CD14-positive monocyte (primary cell): ENCODE measurements around the gene RTN1. TPM values are rescaled to one million over a fixed set of nuclear protein-coding genes. Genes with fewer than 3 reads are reported as not detected.

Experiments used
- DNase-seq, 3 donors: peaks; one replicate each; pipeline ENCODE4 v3.0.0-alpha.2; 2011 to 2022
- H2AFZ ChIP-seq: 2 replicates; pipeline ENCODE4 v1.6.0; 2012; ENCODE audit warnings: mild to moderate bottlenecking, low read depth, low read length, inconsistent platforms; ENCODE audit not compliant: insufficient read depth, poor library complexity, severe bottlenecking
- H3K27ac ChIP-seq, 2 donors: 1 replicate in 1 of 2; 2 replicates in 1 of 2; pipeline ENCODE4 v1.5.1; 2012 to 2013; ENCODE audit warnings: low read length in 2 of 2, control low read depth in 1 of 2, inconsistent platforms in 1 of 2, low read depth in 1 of 2, mild to moderate bottlenecking in 1 of 2
- H3K27me3 ChIP-seq, 2 donors: one replicate each; pipeline versions ENCODE4 v1.6.0 to v1.6.1; 2011 to 2013; ENCODE audit warnings: low read length in 2 of 2; ENCODE audit not compliant: control insufficient read depth in 2 of 2, insufficient read depth in 2 of 2
- H3K36me3 ChIP-seq, 2 donors: replicated peaks in 1 of 2; 1 replicate in 1 of 2; 2 replicates in 1 of 2; pipeline versions ENCODE4 v1.5.1 to v1.6.1; 2012 to 2013; ENCODE audit warnings: low read length in 2 of 2, control low read depth in 1 of 2, inconsistent platforms in 1 of 2, mild to moderate bottlenecking in 1 of 2; ENCODE audit not compliant: insufficient read depth in 2 of 2, control insufficient read depth in 1 of 2
- H3K4me1 ChIP-seq, 2 donors: 1 replicate in 1 of 2; 2 replicates in 1 of 2; pipeline versions ENCODE4 v1.5.1 to v1.6.1; 2012 to 2013; ENCODE audit warnings: low read length in 2 of 2, control low read depth in 1 of 2, inconsistent platforms in 1 of 2, mild to moderate bottlenecking in 1 of 2, moderate library complexity in 1 of 2; ENCODE audit not compliant: insufficient read depth in 2 of 2, control insufficient read depth in 1 of 2
- H3K4me2 ChIP-seq: replicated peaks from 2 replicates; pipeline ENCODE3; 2012; ENCODE audit warnings: low read length, moderate library complexity, mild to moderate bottlenecking; ENCODE audit not compliant: poor library complexity, severe bottlenecking; ENCODE audit errors: extremely low read depth
- H3K4me3 ChIP-seq, 3 experiments: fragments of 200-600 bp in 1 of 3; sonication (generic) in 1 of 3; replicated peaks in 1 of 3; 1 replicate in 2 of 3; 2 replicates in 1 of 3; pipeline ENCODE4 v1.5.1; 2011 to 2013; ENCODE audit warnings: low read length in 3 of 3, mild to moderate bottlenecking in 3 of 3, control low read depth in 2 of 3, low read depth in 2 of 3, inconsistent platforms in 1 of 3, moderate library complexity in 1 of 3
- H3K79me2 ChIP-seq: 2 replicates; pipeline ENCODE4 v1.6.0; 2012; ENCODE audit warnings: mild to moderate bottlenecking, control low read depth, inconsistent platforms, low read length, moderate library complexity; ENCODE audit not compliant: insufficient read depth
- H3K9ac ChIP-seq: 2 replicates; pipeline ENCODE4 v1.6.0; 2017; ENCODE audit warnings: low read length, mild to moderate bottlenecking; ENCODE audit not compliant: insufficient read depth, poor library complexity, severe bottlenecking
- H3K9me3 ChIP-seq, 2 donors: replicated peaks in 1 of 2; 1 replicate in 1 of 2; 2 replicates in 1 of 2; pipeline versions ENCODE4 v1.5.1 to v1.6.1; 2012 to 2013; ENCODE audit warnings: low read length in 2 of 2, control low read depth in 1 of 2; ENCODE audit not compliant: control insufficient read depth in 1 of 2, insufficient read depth in 1 of 2
- H4K20me1 ChIP-seq: 2 replicates; pipeline ENCODE4 v1.6.0; 2012; ENCODE audit warnings: mild to moderate bottlenecking, low read length, control low read depth, moderate library complexity; ENCODE audit not compliant: insufficient read depth
- H3K27ac Mint-ChIP-seq, 7 donors: one replicate each; pipeline ENCODE4 v1.8.0; 2020; ENCODE audit warnings: mild to moderate bottlenecking in 7 of 7, mixed read lengths in 7 of 7, moderate library complexity in 6 of 7, inconsistent platforms in 2 of 7
- H3K27me3 Mint-ChIP-seq, 3 donors: one replicate each; pipeline ENCODE4 v1.8.0; 2021 to 2022; ENCODE audit warnings: low read depth in 3 of 3, mild to moderate bottlenecking in 3 of 3, mixed read lengths in 3 of 3, moderate library complexity in 3 of 3, inconsistent platforms in 1 of 3
- H3K36me3 Mint-ChIP-seq, 2 donors: one replicate each; pipeline ENCODE4 v1.8.0; 2020; ENCODE audit warnings: mixed read lengths in 2 of 2, inconsistent platforms in 1 of 2, mild to moderate bottlenecking in 1 of 2
- H3K4me1 Mint-ChIP-seq: one replicate; pipeline ENCODE4 v1.8.0; 2020; ENCODE audit warnings: mild to moderate bottlenecking, mixed read lengths
- H3K4me3 Mint-ChIP-seq, 2 donors: one replicate each; pipeline ENCODE4 v1.8.0; 2020; ENCODE audit warnings: mild to moderate bottlenecking in 2 of 2, mixed read lengths in 2 of 2, moderate library complexity in 1 of 2
- H3K9me3 Mint-ChIP-seq, 7 donors: one replicate each; pipeline ENCODE4 v1.8.0; 2020 to 2022; ENCODE audit warnings: mixed read lengths in 7 of 7, mild to moderate bottlenecking in 6 of 7, moderate library complexity in 6 of 7, inconsistent platforms in 2 of 7
- CTCF ChIP-seq: fragments of 200-600 bp; IDR thresholded peaks from one replicate; pipeline ENCODE4 v1.8.0; 2022; ENCODE audit warnings: antibody characterized with exemption, mild to moderate bottlenecking
- WGBS: methylation state at CpG from one replicate; pipeline ENCODE4 v1.1.5; 2013; ENCODE audit warnings: missing lambda C conversion rate; ENCODE audit not compliant: insufficient coverage; 5-methylcytosine and 5-hydroxymethylcytosine counted together
- intact Hi-C, 2 donors: fragments of 100-400 bp; cut with micrococcal nuclease; formaldehyde crosslinking; loops; one replicate each; pipeline versions ENCODE4 v1.15.0 to v1.15.1; 2023
- polyA plus RNA-seq, 3 donors: library from polyadenylated mRNA; depleted of rRNA in 1 of 3; unstranded in 2 of 3; stranded (reverse) in 1 of 3; fragments of 300-500 nt in 2 of 3; fragments of >200 nt in 1 of 3; fragmentation: Illumina TruSeq in 2 of 3; gene quantifications; 1 replicate in 2 of 3; 2 replicates in 1 of 3; pipeline ENCODE4 v1.2.3, GENCODE V29; 2012 to 2021

Gene RTN1
- polyA plus RNA-seq, 3 donors: 40.2 to 75.1 (median 55.0) TPM

GRCh38 chr14:59566296-59566695, 304.3 kb downstream of the RTN1 start:
- intact Hi-C loops: no loop called here
- no CpG with 5 or more reads among the region's 1 CpG for WGBS
- H3K9me3 Mint-ChIP-seq: peaks cover 0 to 2% (median 0%) of the 10 kb centered on the region in 7 donors

GRCh38 chr14:59565087-59565486, 305.5 kb downstream of the RTN1 start:
- Histone ChIP-seq H3K36me3 (no peaks in the 10 kb centered on the region), H3K9ac (no peak overlapping the region), H3K27me3 (no peaks in the 10 kb centered on the region), H3K4me1 (no peaks in the 10 kb centered on the region), H3K4me2 (no peak overlapping the region), H3K4me3 (no peak overlapping the region), H4K20me1 (no peaks in the 10 kb centered on the region), H2AFZ (no peak overlapping the region), H3K79me2 (no peaks in the 10 kb centered on the region), H3K27ac (no peak overlapping the region), H3K9me3 (no peaks in the 10 kb centered on the region)
- Mint-ChIP-seq H3K4me1 (peaks cover 2% of the 10 kb centered on the region), H3K36me3 (no peaks in the 10 kb centered on the region), H3K27ac (no peak overlapping the region), H3K4me3 (no peak overlapping the region), H3K27me3 (peaks cover 0 to 4% (median 0%) of the 10 kb centered on the region in 3 donors), H3K9me3 (peaks cover 0 to 2% (median 0%) of the 10 kb centered on the region in 7 donors)
- WGBS: 83% methylated on average over 1 of the region's 1 CpG
- no peak for DNase-seq
- intact Hi-C loops: no loop called here
- no peak for TF ChIP-seq CTCF

More at GRCh38 chr14:59566296-59566695, 304.3 kb downstream of the RTN1 start:
- no peak overlapping the region for H3K9ac ChIP-seq
- no peak overlapping the region for H3K27ac ChIP-seq
- no peak overlapping the region for H3K4me3 Mint-ChIP-seq
- H3K27me3 ChIP-seq: no peaks in the 10 kb centered on the region
- peaks cover 2% of the 10 kb centered on the region for H3K4me1 Mint-ChIP-seq
- no peaks in the 10 kb centered on the region for H3K36me3 ChIP-seq
- no peak overlapping the region for H2AFZ ChIP-seq
- no peaks in the 10 kb centered on the region for H3K9me3 ChIP-seq
- no peaks in the 10 kb centered on the region for H3K36me3 Mint-ChIP-seq
- peaks cover 0 to 5% (median 0%) of the 10 kb centered on the region in 3 donors for H3K27me3 Mint-ChIP-seq
- H3K27ac Mint-ChIP-seq: no peak overlapping the region
- TF ChIP-seq CTCF: no peak
- no peak overlapping the region for H3K4me2 ChIP-seq
- H3K4me3 ChIP-seq: no peak overlapping the region
- H3K4me1 ChIP-seq: no peaks in the 10 kb centered on the region
- H4K20me1 ChIP-seq: no peaks in the 10 kb centered on the region
- DNase-seq: no peak
- H3K79me2 ChIP-seq: no peaks in the 10 kb centered on the region
